HG03520 (cell line): ENCODE data around the gene NKX6-2.

ENCODE experiments used
- ATAC-seq: cut with Tn5 transposase; IDR thresholded peaks from one replicate; pipeline ENCODE4 v1.9.1; 2021; ENCODE audit warnings: mild to moderate bottlenecking, moderate library complexity; ENCODE audit not compliant: unreplicated experiment

The NKX6-2 gene

GRCh38 chr10:132813560-132814468 is 27.9 kb upstream of the NKX6-2 start:
- ATAC-seq, result no peak

GRCh38 chr10:132813001-132813401 is 27.1 kb upstream of the NKX6-2 start:
- ATAC-seq, result no peak

DNA sequence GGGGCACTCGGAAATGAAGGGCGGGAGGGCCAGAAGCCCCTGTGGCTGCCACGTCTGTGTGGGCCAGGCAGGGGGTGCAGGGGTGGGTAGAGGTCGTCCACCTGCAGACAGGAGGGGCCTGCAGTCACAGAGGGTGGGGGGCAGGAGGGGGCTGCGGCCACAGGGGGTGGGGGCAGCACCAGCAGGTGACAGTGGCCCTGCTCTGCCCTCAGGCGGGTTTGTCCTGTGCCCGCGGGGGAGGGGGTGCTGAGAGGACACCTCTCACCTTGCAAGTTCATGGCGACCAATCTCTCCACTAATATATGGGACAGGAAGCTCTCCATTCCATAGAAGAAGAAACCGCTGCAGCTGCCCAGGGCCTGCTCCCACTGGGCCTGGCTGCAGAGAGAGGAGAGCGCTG is 26.6 kb upstream of the NKX6-2 start:
- no peak for ATAC-seq

- no peak for ATAC-seq
These were observed 26.0 kb upstream of the NKX6-2 start for GRCh38 chr10:132811891-132812481.

DNA sequence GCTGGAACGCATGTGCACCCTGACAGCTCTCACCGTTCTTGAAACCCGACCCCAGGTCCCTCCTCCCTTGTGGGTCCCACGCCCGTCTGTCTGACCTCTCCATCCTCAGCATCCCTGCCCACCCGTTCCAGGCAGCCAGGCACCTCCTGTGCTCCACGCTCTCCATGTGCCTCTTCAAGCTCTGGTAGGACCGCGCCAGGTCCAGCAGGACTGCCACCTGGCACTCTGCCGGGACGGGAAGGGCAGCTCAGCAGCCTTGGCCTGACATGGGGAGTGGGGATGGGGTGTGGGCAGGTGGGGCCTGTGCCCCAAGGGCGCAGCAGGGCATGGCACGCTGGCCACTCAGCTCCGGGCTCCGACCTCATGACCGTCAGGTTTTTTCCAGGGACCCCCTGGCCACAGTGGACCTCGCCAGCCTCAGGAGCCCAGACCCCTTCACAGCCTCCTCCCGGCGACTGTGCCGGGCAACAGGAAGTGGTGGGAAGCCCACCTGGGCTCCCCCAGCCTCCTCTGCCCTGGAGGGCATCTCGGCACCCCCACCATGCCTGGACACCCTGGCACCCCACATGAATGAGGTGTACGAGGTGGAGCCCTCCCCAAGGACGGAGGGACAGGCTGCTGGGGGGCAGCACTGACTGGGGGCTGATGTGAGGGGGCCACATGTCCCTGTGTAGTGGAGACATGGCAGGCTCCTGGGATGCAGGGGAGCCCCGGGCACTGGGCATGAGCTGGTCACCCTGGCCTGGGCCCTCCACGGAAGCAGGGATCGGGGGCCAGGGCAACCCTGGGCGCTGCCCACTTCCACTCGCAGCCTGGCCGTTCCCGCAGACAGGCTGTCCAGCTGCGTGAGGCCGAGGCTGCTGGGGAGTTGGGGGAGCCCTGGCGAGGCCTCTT is 25.1 kb upstream of the NKX6-2 start:
- ATAC-seq, result no peak

DNA sequence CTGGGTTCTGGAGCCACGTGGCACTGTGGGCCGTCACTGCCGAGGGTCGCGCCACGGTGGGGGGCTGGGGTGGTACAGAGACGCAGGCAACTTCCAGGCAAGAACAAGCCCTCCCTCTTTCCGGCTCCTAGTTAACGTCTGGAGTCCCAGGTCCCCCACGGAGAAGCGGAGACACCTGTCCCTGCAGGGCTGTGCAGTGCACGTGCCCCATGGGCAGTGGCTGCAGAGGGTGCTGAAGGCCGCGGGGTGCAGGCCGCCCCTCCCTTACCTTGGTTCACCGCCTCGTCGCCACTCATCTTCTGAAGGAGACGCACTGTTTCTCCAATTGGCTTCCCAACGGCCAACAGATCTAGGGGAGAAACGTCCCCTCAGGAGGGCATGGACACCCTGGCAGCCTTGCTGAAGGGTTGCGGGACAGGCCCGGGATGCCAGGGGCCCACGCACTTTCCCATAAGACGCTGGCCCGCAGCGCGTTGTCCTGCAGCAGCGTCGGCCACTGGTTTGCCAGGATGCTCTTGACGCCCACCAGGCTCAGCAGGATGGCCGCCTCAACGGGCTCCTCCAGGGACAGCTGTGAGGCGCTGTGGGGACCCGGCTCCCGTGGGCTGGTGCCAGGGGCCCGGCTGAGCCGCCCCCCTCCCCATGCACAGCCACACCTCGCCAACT is 24.3 kb upstream of the NKX6-2 start:
- no peak for ATAC-seq

DNA sequence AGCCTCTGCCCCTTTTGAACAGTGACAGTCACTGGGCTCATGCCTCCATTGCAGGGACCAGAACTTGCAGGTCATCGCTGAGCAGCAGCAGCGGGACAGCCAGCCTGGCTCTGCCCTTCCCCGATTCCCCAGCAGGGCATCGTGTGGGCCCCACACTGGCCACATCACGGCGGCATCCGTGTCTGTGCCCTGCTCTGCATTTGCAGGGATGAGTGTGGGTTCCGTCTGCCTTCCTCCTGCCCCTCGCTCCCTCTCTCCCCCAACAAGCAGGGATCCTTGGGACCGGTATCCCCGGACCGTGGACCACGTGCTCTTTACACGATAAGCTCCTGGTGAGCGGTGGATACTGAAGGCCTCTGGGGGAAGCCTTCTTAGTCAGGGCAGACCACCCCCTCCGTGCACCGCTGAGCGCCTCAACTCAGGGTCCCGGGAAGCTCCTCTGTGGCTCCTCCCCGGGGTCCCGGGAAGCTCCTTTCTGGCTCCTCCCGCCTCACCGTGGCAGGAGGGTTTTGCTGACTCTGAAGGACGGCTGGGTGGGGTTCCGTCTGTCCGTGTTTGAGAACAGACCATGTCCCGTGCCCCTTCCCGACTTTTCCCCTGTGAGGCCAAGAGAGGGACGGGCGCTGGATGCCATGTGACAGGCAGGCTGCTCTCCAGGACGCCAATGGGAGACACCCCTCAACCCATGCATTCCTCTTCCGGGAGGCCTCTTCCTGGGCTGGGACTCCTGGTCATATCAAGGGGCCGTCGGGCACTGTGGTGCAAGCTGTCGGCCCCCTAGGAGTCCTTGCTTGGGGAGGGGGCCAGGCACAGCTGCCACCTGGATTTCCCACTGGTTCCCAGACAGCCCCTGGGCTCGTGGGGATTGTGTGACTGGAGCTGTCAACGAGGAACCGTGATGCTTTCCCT is 23.5 kb upstream of the NKX6-2 start:
- no peak for ATAC-seq

DNA sequence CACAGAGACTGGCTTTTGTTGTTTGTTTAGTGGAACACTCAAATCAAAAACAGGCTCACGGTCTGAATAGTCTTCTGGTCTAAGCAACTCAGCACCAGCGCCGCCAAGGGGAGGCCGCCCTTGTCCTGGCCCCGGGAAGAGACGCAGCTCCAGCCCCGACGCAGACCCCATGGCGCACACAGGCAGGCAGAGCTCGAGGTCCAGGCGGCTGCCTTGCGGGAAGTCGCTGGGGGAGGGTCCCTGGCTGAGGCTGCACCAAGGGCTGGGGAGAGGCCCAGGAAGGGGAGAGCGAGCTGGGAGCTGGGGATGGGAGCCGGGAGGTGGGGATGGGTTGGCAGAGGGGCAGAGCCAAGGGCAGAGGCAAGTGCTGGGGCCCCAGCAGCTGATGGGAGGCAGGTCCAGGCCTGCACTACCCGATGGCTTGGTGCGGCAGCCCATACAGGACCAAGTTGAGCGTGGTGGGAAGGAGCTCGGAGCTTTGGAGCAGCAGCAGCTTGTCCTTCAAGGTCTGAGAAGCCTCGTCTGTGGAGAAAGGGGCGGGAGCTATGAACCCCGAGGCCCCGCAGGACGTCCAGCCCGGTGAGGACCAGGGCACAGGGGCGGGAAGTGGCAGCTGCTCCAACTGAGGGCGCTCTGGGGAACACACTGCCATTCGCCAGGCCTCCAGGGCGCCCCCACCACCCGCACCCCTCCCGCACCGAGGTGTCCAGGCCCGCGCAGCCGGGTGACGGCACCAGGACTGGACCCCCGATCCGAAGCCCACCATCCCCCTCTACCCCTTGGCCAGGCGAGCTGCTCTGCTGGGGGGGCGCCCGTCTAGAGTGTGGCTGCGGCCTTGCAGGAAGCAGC is 22.7 kb upstream of the NKX6-2 start:
- ATAC-seq, result no peak

DNA sequence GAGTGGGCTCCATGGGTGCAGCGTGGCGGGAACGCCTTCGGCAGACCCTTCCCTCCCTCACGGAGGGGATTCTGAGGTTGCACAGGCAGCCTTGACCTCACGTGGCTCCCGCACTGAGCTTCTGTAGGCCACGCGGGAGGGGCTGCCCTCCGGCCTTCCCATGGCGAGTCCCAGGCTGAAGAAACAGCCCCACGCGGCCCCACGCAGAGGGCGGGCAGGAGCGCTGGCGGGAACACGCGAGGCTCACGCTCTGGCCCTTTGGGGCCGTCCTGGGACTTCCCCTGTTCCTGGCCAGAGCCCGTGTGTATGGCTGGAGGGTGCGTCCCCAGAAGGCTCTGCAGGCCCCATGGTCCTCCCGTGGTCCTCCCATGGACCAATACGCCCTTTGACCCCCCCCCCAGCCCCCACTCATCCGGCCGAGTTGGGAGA is 21.7 kb upstream of the NKX6-2 start:
- ATAC-seq, result no peak

- no peak for ATAC-seq
These were observed 20.6 kb upstream of the NKX6-2 start for GRCh38 chr10:132806561-132807003.

DNA sequence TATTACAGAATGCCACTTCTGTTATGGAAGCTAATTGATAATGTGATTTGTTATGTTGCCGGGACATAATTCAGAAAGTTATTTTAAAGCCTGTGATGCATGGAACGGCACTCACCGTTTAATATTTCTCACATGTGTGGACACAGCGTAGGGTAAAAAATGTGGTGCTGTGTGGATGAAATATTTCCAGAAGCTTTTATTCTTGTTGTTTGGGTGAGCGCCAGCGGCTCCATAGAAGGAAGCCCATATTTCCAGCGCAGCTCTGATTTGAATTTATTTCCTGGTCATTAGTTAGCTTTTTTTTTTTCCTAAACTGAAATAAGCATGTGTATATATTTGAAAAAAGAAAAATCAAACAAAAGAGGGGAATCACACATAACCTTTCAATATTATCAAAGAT is 20.2 kb upstream of the NKX6-2 start:
- no peak for ATAC-seq

GRCh38 chr10:132805599-132805998 is 19.7 kb upstream of the NKX6-2 start:
- ATAC-seq, result no peak

DNA sequence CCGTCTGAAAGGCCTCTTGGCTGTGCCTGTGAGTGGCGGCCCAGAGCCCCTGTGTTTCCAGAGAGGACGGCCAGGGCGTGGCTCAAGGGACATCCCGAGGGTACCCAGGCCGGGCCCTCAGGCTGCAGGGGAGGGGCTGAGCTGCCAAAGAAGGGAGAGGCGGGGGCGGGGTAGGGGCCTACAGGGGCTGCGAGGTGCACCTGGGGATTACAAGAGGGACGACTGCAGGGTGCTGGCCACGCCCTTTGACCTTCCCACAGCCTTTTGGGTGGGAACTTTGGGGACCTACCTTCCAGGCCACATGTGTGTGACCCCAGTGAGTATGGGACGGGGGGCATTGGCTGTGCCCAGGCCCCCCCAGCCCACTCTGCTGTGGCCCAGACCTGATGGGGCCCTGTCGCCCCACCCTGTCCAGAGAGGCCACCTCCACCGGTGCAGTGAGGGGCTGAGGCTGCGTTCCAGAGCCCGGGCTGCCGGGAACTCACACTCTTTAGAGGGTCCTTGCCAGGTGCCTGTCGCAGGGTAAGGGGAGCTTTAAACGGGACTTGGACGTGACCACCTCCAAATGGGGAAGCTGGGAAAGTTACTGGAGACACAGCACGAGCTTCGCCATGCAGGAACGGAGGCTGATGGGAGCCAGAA is 19.0 kb upstream of the NKX6-2 start:
- ATAC-seq, result no peak

GRCh38 chr10:132804287-132804686 is 18.3 kb upstream of the NKX6-2 start:
- no peak for ATAC-seq

DNA sequence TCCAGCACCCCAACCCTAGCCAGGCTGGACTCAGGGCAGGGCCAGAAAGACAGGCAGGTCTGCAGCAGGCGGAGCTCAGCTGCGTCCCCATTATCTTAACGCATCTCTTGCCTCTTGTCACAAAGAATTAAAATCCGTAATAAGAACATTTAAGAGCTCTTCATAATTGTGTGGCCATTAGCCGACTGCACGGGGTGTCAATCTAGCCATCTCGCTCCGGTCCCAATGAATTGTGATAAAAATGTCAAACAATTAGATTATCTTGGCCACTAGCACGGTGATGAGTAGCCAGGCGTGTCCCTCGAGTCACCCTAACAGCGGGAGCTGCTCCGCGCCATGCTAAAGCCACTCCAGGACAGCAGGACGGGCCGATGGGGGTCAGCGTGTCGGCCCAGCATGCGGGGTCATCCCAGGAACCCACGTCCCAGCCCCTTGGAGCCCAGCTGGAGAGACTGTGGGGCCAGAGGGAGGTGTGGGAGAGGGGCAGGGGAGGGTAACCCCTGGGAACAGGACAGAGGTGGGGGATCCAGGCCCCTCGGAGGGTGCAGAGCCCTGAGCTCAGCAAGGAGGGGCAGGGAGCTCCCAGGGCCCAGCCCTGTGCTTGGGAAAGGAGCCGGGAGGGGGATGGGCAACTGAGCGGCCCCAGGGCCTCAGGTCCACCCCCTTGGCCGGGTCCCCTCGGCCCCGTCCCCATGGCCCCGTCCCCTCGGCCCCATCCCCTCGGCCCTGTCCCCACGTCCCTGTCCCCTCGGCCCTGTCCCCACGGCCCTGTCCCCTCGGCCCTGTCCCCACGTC is 17.7 kb upstream of the NKX6-2 start:
- ATAC-seq, result no peak

DNA sequence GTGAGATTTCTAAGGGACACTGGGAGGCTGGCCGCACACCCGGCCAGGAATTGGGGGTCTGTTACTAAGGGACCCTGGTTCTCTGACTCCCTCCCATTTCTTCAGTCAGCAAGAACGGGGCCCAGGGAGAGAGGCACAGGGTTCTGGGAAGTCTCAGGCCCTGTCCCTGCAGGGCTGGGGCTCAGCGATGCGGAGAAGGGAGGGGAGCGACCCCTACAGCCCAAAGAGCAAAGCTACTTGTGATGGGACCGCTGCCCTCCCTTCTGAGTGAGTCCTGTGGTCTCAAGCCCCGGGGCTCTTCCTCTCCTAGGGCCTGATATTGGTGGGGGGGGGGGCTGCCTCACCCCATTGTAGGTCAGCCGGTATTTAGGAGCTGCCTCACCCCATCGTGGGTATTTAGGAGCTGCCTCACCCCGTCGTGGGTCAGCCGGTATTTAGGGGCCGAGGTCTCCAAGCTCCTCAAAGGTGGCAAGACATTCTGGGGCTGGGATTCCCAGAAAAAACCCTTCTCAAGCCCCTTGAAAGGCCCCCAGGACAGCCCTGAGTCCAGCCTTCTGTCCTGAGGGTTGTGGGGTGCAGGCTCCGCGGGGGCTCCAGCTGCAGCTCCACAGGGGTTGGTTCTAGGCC is 16.9 kb upstream of the NKX6-2 start:
- ATAC-seq, result no peak

GRCh38 chr10:132802048-132802447 is 16.1 kb upstream of the NKX6-2 start:
- no peak for ATAC-seq
